Endothelial cell (in vitro differentiated cells): ENCODE data around the gene ARHGAP23. TPM values are rescaled to one million over a fixed set of nuclear protein-coding genes. Genes with fewer than 3 reads are reported as not detected.

Source experiments
- DNase-seq: peaks from one replicate; pipeline ENCODE4 v3.0.0; 2021; ENCODE audit warnings: low spot score
- H3K27ac Mint-ChIP-seq: one replicate; pipeline ENCODE4 v1.8.0; 2021; ENCODE audit warnings: mixed read lengths, inconsistent platforms; ENCODE audit not compliant: unreplicated experiment
- H3K27me3 Mint-ChIP-seq: one replicate; pipeline ENCODE4 v1.8.0; 2021; ENCODE audit warnings: mild to moderate bottlenecking, moderate library complexity, mixed read lengths, inconsistent platforms; ENCODE audit not compliant: unreplicated experiment
- H3K36me3 Mint-ChIP-seq: one replicate; pipeline ENCODE4 v1.8.0; 2021; ENCODE audit warnings: mild to moderate bottlenecking, low read depth, mixed read lengths, inconsistent platforms; ENCODE audit not compliant: unreplicated experiment
- H3K4me1 Mint-ChIP-seq: one replicate; pipeline ENCODE4 v1.8.0; 2021; ENCODE audit warnings: mild to moderate bottlenecking, mixed read lengths, inconsistent platforms; ENCODE audit not compliant: unreplicated experiment
- H3K4me3 Mint-ChIP-seq: one replicate; pipeline ENCODE4 v1.8.0; 2021; ENCODE audit warnings: mild to moderate bottlenecking, mixed read lengths, inconsistent platforms; ENCODE audit not compliant: unreplicated experiment
- H3K9me3 Mint-ChIP-seq: one replicate; pipeline ENCODE4 v1.8.0; 2021; ENCODE audit warnings: mixed read lengths, inconsistent platforms; ENCODE audit not compliant: unreplicated experiment
- CTCF ChIP-seq: fragments of 200-600 bp; sonication (generic); IDR thresholded peaks from one replicate; pipeline ENCODE4 v1.5.0; 2021; ENCODE audit warnings: antibody characterized with exemption; ENCODE audit not compliant: unreplicated experiment
- total RNA-seq: library from RNA; stranded (reverse); fragmentation: NEBNext Ultra II Directional; extraction: Animal tissue kit (Norgen Biotek cat#: 25700); gene quantifications from one replicate; pipeline ENCODE4 v1.2.1, GENCODE V29; 2021; ENCODE audit not compliant: unreplicated experiment

ARHGAP23 gene
- total RNA-seq, 1 donor from 2014 or later, result 70.5 TPM

- Mint-ChIP-seq H3K36me3 (no peaks in the 10 kb centered on the region), H3K27me3 (peaks cover 11% of the 10 kb centered on the region)
- DNase-seq, result no peak
These were observed 116.6 kb downstream of the ARHGAP23 start for GRCh38 chr17:38544839-38545209.

GRCh38 chr17:38545531-38546225 lies 117.4 kb downstream of the ARHGAP23 start:
- no peak overlapping the region for H3K27ac Mint-ChIP-seq
- no peak overlapping the region for H3K4me3 Mint-ChIP-seq
- peaks cover 14% of the 10 kb centered on the region for H3K27me3 Mint-ChIP-seq

More at GRCh38 chr17:38544839-38545209, 116.6 kb downstream of the ARHGAP23 start:
- H3K4me1 Mint-ChIP-seq, result peaks cover 2% of the 10 kb centered on the region
- H3K27ac Mint-ChIP-seq, result no peak overlapping the region
- H3K9me3 Mint-ChIP-seq, result no peaks in the 10 kb centered on the region
- no peak for TF ChIP-seq CTCF
- H3K4me3 Mint-ChIP-seq, result no peak overlapping the region

GRCh38 chr17:38546396-38546795 lies 118.1 kb downstream of the ARHGAP23 start:
- Mint-ChIP-seq H3K27ac (no peak overlapping the region), H3K4me3 (no peak overlapping the region), H3K4me1 (peaks cover 2% of the 10 kb centered on the region), H3K36me3 (no peaks in the 10 kb centered on the region), H3K27me3 (peaks cover 16% of the 10 kb centered on the region), H3K9me3 (no peaks in the 10 kb centered on the region)
- no peak for TF ChIP-seq CTCF
- DNase-seq, result no peak

More at GRCh38 chr17:38545531-38546225, 117.4 kb downstream of the ARHGAP23 start:
- TF ChIP-seq CTCF, result no peak
- no peak for DNase-seq
- no peaks in the 10 kb centered on the region for H3K36me3 Mint-ChIP-seq
- peaks cover 2% of the 10 kb centered on the region for H3K4me1 Mint-ChIP-seq
- no peaks in the 10 kb centered on the region for H3K9me3 Mint-ChIP-seq

- H3K27ac Mint-ChIP-seq, result no peak overlapping the region
- H3K27me3 Mint-ChIP-seq, result peaks cover 17% of the 10 kb centered on the region
These were observed 119.2 kb downstream of the ARHGAP23 start for GRCh38 chr17:38547444-38547843.

More at GRCh38 chr17:38547444-38547843, 119.2 kb downstream of the ARHGAP23 start:
- Mint-ChIP-seq H3K9me3 (no peaks in the 10 kb centered on the region), H3K36me3 (no peaks in the 10 kb centered on the region), H3K4me1 (peaks cover 2% of the 10 kb centered on the region), H3K4me3 (no peak overlapping the region)
- no peak for DNase-seq
- no peak for TF ChIP-seq CTCF
